Mesenchymal stem cell (in vitro differentiated cells and primary cell): ENCODE data around the gene PANK4.

Experiments
- DNase-seq: peaks from one replicate; pipeline ENCODE4 v3.0.0-alpha.2; 2013
- H2AFZ ChIP-seq: one replicate; pipeline ENCODE4 v1.6.1; 2013; ENCODE audit warnings: low read depth, mild to moderate bottlenecking, control low read depth, inconsistent platforms, low read length, moderate library complexity
- H2AK5ac ChIP-seq: 2 replicates; pipeline ENCODE4 v1.6.1; 2013; ENCODE audit warnings: low read length, moderate library complexity, mild to moderate bottlenecking, inconsistent platforms; ENCODE audit not compliant: severe bottlenecking
- H2BK120ac ChIP-seq: one replicate; pipeline ENCODE4 v1.6.1; 2013; ENCODE audit warnings: low read depth, mild to moderate bottlenecking, inconsistent platforms, low read length, moderate library complexity
- H2BK12ac ChIP-seq, 2 experiments: one replicate each; pipeline ENCODE4 v1.6.1; 2013; ENCODE audit warnings: inconsistent platforms in 2 of 2, low read length in 2 of 2, mild to moderate bottlenecking in 2 of 2, moderate library complexity in 2 of 2, control low read depth in 1 of 2
- H2BK15ac ChIP-seq: one replicate; pipeline ENCODE4 v1.6.1; 2013; ENCODE audit warnings: mild to moderate bottlenecking, low read depth, inconsistent platforms; ENCODE audit not compliant: poor library complexity, severe bottlenecking
- H2BK5ac ChIP-seq: 2 replicates; pipeline ENCODE4 v1.6.1; 2013; ENCODE audit warnings: low read depth, mild to moderate bottlenecking, low read length, control low read depth, inconsistent platforms; ENCODE audit not compliant: poor library complexity, severe bottlenecking
- H3K14ac ChIP-seq, 2 experiments: one replicate each; pipeline ENCODE4 v1.6.1; 2013; ENCODE audit warnings: inconsistent platforms in 2 of 2, low read length in 2 of 2, control low read depth in 1 of 2, mild to moderate bottlenecking in 1 of 2, moderate library complexity in 1 of 2
- H3K18ac ChIP-seq, 2 experiments: one replicate each; pipeline ENCODE4 v1.6.1; 2013; ENCODE audit warnings: inconsistent platforms in 2 of 2, low read length in 2 of 2, control low read depth in 1 of 2, low read depth in 1 of 2, mild to moderate bottlenecking in 1 of 2
- H3K23ac ChIP-seq, 2 experiments: one replicate each; pipeline ENCODE4 v1.6.1; 2013; ENCODE audit warnings: inconsistent platforms in 2 of 2, low read length in 2 of 2, mild to moderate bottlenecking in 2 of 2, moderate library complexity in 2 of 2, control low read depth in 1 of 2
- H3K27ac ChIP-seq: 2 replicates; pipeline ENCODE4 v1.5.1; 2013; ENCODE audit warnings: mild to moderate bottlenecking, moderate library complexity, low read length, control low read depth, inconsistent platforms; ENCODE audit not compliant: poor library complexity, severe bottlenecking
- H3K27me3 ChIP-seq, 2 experiments: 2 replicates each; pipeline versions ENCODE4 v1.6.1 to v1.7.0; 2013; ENCODE audit warnings: low read length in 2 of 2, mild to moderate bottlenecking in 2 of 2, moderate library complexity in 2 of 2, control low read depth in 1 of 2, inconsistent platforms in 1 of 2; ENCODE audit not compliant: control insufficient read depth in 1 of 2, insufficient read depth in 1 of 2
- H3K36me3 ChIP-seq, 2 experiments: 2 replicates each; pipeline versions ENCODE4 v1.6.1 to v1.7.0; 2013; ENCODE audit warnings: low read length in 2 of 2, control low read depth in 1 of 2, inconsistent platforms in 1 of 2, low read depth in 1 of 2, mild to moderate bottlenecking in 1 of 2; ENCODE audit not compliant: insufficient read depth in 2 of 2, control insufficient read depth in 1 of 2
- H3K4ac ChIP-seq, 2 experiments: one replicate each; pipeline ENCODE4 v1.6.1; 2013; ENCODE audit warnings: inconsistent platforms in 2 of 2, low read length in 2 of 2, mild to moderate bottlenecking in 2 of 2, moderate library complexity in 2 of 2, control low read depth in 1 of 2, low read depth in 1 of 2
- H3K4me1 ChIP-seq: 2 replicates; pipeline ENCODE4 v1.6.1; 2013; ENCODE audit warnings: low read depth, low read length, control low read depth; ENCODE audit not compliant: control insufficient read depth, insufficient read depth
- H3K4me2 ChIP-seq: 2 replicates; pipeline ENCODE4 v1.6.1; 2013; ENCODE audit warnings: low read length, mild to moderate bottlenecking, inconsistent platforms; ENCODE audit not compliant: poor library complexity, severe bottlenecking
- H3K4me3 ChIP-seq, 2 experiments: 2 replicates each; pipeline versions ENCODE4 v1.5.1 to v1.7.0; 2013; ENCODE audit warnings: low read length in 2 of 2, mild to moderate bottlenecking in 2 of 2, control low read depth in 1 of 2, low read depth in 1 of 2; ENCODE audit not compliant: insufficient read depth in 1 of 2
- H3K79me1 ChIP-seq: replicated peaks from 2 replicates; pipeline ENCODE4 v1.6.1; 2013; ENCODE audit warnings: mild to moderate bottlenecking, control low read depth, low read length, inconsistent platforms; ENCODE audit not compliant: poor library complexity, severe bottlenecking
- H3K9ac ChIP-seq: 2 replicates; pipeline ENCODE4 v1.7.0; 2013; ENCODE audit warnings: mild to moderate bottlenecking, low read length, moderate library complexity
- H3K9me3 ChIP-seq: 2 replicates; pipeline ENCODE4 v1.7.0; 2013; ENCODE audit warnings: mild to moderate bottlenecking, low read length; ENCODE audit not compliant: control insufficient read depth
- H4K8ac ChIP-seq: one replicate; pipeline ENCODE4 v1.6.1; 2013; ENCODE audit warnings: inconsistent platforms, mild to moderate bottlenecking, low read length, moderate library complexity
- H4K91ac ChIP-seq: one replicate; pipeline ENCODE4 v1.6.1; 2013; ENCODE audit warnings: mild to moderate bottlenecking, low read length, inconsistent platforms
- WGBS: methylation state at CpG from one replicate; pipeline ENCODE4 v1.1.7; 2013; ENCODE audit warnings: mixed read lengths; 5-methylcytosine and 5-hydroxymethylcytosine counted together

The PANK4 gene

DNA sequence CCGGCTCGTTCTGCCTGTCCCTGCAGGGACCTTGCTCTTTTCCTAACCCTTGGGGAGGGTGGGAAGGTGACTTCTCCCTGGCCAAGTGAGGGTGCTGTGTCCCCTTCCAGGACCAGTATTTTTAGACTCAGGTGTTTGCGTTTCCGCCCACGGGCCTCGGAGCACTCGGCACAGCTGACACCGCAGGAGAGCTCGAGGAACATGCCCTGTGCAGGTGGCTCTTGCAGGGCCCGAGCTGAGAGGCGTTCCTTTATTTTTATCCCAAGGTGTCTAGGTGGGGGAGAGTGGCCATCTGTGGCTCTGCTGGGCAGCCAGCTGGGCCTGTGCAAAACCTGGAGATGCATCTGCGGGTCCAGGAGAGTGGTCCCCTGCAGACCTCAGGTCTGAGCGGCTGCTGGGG lies 34.3 kb downstream of the PANK4 start:
- DNase-seq: no peak
- WGBS: 86% methylated on average over 13 of the region's 13 CpGs
- H4K8ac ChIP-seq: no peak overlapping the region

DNA sequence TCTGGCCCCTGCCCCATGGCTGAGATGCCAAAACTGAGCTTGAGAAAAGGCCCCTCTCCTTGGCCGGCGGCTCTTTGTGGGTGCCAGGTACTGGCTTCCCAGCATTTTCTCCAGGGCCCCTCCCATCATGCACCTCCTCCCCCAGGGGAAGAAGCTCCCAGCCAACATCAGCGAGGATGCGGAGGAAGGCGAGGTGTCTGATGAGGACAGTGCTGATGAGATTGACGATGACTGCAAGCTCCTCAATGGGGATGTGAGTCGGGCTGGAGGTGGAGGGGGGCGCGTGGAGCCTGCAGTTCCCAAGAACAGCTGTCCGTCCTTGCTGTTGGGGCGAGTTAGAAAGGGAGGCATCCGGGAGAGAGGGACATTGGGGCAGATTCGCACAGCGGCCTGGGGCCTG lies 36.8 kb downstream of the PANK4 start:
- Histone ChIP-seq H3K79me1 (peaks cover 6% of the 10 kb centered on the region), H3K36me3 (peaks cover 0 to 95% of the 10 kb centered on the region in 2 experiments), H4K8ac (no peak overlapping the region), H3K18ac (no peak overlapping the region), H3K4me3 (no peak overlapping the region), H2AFZ (no peak overlapping the region), H3K4ac (no peak overlapping the region), H3K9me3 (peaks cover 17% of the 10 kb centered on the region), H3K4me2 (no peak overlapping the region), H3K14ac (no peak overlapping the region), H2BK5ac (no peak overlapping the region), H2BK120ac (no peak overlapping the region), H2BK15ac (no peak overlapping the region), H3K23ac (no peak overlapping the region), H3K27me3 (peaks cover 0 to 37% of the 10 kb centered on the region in 2 experiments), H3K4me1 (peaks cover 12% of the 10 kb centered on the region), H2BK12ac (no peak overlapping the region), H4K91ac (no peak overlapping the region), H2AK5ac (no peak overlapping the region), H3K27ac (no peak overlapping the region), H3K9ac (no peak overlapping the region)
- no peak for DNase-seq
- WGBS: 87% methylated on average over 12 of the region's 14 CpGs

More for the DNA sequence above, 34.3 kb downstream of the PANK4 start:
- Histone ChIP-seq H2BK5ac (no peak overlapping the region), H3K18ac (no peak overlapping the region), H3K27me3 (peaks cover 0 to 44% of the 10 kb centered on the region in 2 experiments), H2BK120ac (no peak overlapping the region), H3K9ac (no peak overlapping the region), H3K79me1 (no peaks in the 10 kb centered on the region), H3K4me3 (no peak overlapping the region), H2AK5ac (no peak overlapping the region), H3K27ac (no peak overlapping the region), H4K91ac (no peak overlapping the region), H3K4ac (no peak overlapping the region), H3K14ac (no peak overlapping the region), H2BK12ac (no peak overlapping the region), H2BK15ac (no peak overlapping the region), H3K23ac (no peak overlapping the region), H2AFZ (no peak overlapping the region), H3K9me3 (peaks cover 17% of the 10 kb centered on the region), H3K36me3 (peaks cover 0 to 89% of the 10 kb centered on the region in 2 experiments), H3K4me2 (no peak overlapping the region), H3K4me1 (peaks cover 29% of the 10 kb centered on the region)

DNA sequence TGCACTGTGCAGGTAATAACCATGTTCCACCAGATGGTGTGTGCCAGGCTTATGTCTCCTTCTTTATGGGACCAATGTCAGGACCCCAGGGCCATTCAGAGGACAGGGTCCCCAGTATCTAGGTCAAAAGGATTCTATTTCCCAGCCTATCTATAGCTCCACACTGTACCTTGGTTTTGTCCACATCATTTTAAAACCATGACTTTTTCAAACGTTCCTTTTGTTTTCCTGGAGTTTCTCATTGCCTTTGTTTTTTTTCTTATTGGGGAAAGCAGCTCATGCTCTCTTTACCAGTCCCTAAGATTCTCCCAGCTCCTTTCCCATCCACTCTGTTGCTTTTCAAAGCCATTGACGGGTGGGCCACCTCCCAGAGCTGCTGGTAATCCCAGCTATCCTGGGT lies 37.7 kb downstream of the PANK4 start:
- WGBS: 74% methylated on average over 2 of the region's 2 CpGs
- no peak overlapping the region for H2BK5ac ChIP-seq
- H3K36me3 ChIP-seq: peaks cover 0 to 96% of the 10 kb centered on the region in 2 experiments

DNA sequence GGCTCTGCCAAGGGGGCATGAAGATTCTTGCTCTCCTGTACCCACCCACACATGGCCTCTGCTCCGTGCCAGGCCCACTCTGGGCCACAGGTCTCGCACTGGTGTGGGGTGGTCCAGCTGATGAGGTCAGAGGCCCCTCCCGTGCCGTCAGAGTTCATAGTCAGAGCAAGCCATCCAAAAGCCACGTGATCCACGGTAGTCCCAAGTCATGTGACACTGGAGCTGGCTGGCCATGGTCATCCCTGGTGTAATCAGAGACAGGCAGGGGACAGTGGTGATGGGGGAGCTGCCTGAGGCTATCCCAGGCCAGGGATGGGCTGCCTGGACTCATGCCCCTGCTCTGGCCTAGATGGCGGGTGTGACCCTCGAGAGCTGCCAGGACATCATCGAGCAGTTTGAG lies 39.8 kb downstream of the PANK4 start:
- Histone ChIP-seq H4K8ac (no peak overlapping the region), H3K4ac (no peak overlapping the region), H2AK5ac (no peak overlapping the region), H2BK15ac (no peak overlapping the region), H3K4me1 (peaks cover 9% of the 10 kb centered on the region), H2AFZ (no peak overlapping the region), H3K4me3 (no peak overlapping the region), H3K36me3 (peaks cover 0 to 86% of the 10 kb centered on the region in 2 experiments), H3K9me3 (peaks cover 17% of the 10 kb centered on the region), H2BK5ac (no peak overlapping the region), H3K23ac (no peak overlapping the region), H3K4me2 (no peak overlapping the region), H3K18ac (no peak overlapping the region), H3K14ac (no peak overlapping the region), H2BK12ac (no peak overlapping the region), H3K27ac (no peak overlapping the region), H3K9ac (no peak overlapping the region), H3K27me3 (peaks cover 0 to 11% of the 10 kb centered on the region in 2 experiments), H2BK120ac (no peak overlapping the region), H3K79me1 (peaks cover 9% of the 10 kb centered on the region), H4K91ac (no peak overlapping the region)
- 81% methylated on average over 9 of the region's 9 CpGs for WGBS
- no peak for DNase-seq

More for the DNA sequence above, 37.7 kb downstream of the PANK4 start:
- H2BK15ac ChIP-seq: no peak overlapping the region
- no peak overlapping the region for H2BK12ac ChIP-seq
- H3K4ac ChIP-seq: no peak overlapping the region
- no peak overlapping the region for H3K18ac ChIP-seq
- no peak overlapping the region for H3K23ac ChIP-seq
- no peak for DNase-seq
- no peak overlapping the region for H3K14ac ChIP-seq
- H3K9me3 ChIP-seq: peaks cover 17% of the 10 kb centered on the region
- no peak overlapping the region for H3K27ac ChIP-seq
- peaks cover 9% of the 10 kb centered on the region for H3K79me1 ChIP-seq
- no peak overlapping the region for H4K8ac ChIP-seq
- no peak overlapping the region for H2BK120ac ChIP-seq
- no peak overlapping the region for H3K9ac ChIP-seq
- H3K4me2 ChIP-seq: no peak overlapping the region
- no peak overlapping the region for H3K4me3 ChIP-seq
- no peak overlapping the region for H4K91ac ChIP-seq
- no peak overlapping the region for H2AK5ac ChIP-seq
- no peak overlapping the region for H2AFZ ChIP-seq
- H3K4me1 ChIP-seq: peaks cover 5% of the 10 kb centered on the region
- peaks cover 0 to 30% of the 10 kb centered on the region in 2 experiments for H3K27me3 ChIP-seq
